HG02763 (cell line): ENCODE results near the gene WDR44.

Experiments
- ATAC-seq: cut with Tn5 transposase; IDR thresholded peaks from one replicate; pipeline ENCODE4 v1.9.1; 2021; ENCODE audit warnings: mild to moderate bottlenecking, moderate library complexity; ENCODE audit not compliant: unreplicated experiment

The WDR44 gene

GRCh38 chrX:118355225-118355920, 9.5 kb downstream of the WDR44 start:
- ATAC-seq = no peak

- no peak for ATAC-seq
Observed at GRCh38 chrX:118356154-118356701, 10.3 kb downstream of the WDR44 start.

GRCh38 chrX:118360429-118361125, 14.7 kb downstream of the WDR44 start:
- ATAC-seq = no peak

- ATAC-seq = no peak
Observed at GRCh38 chrX:118364261-118364660, 18.4 kb downstream of the WDR44 start.

GRCh38 chrX:118367338-118367737, 21.4 kb downstream of the WDR44 start:
- ATAC-seq = no peak

- no peak for ATAC-seq
Observed at GRCh38 chrX:118368398-118368797, 22.5 kb downstream of the WDR44 start.

- ATAC-seq = no peak
Observed at GRCh38 chrX:118370921-118371624, 25.2 kb downstream of the WDR44 start.

GRCh38 chrX:118373538-118373937, 27.6 kb downstream of the WDR44 start:
- no peak for ATAC-seq

GRCh38 chrX:118383120-118383519, 37.2 kb downstream of the WDR44 start:
- no peak for ATAC-seq

- ATAC-seq = no peak
Observed at GRCh38 chrX:118392716-118393115, 46.8 kb downstream of the WDR44 start.

GRCh38 chrX:118396113-118396512, 50.2 kb downstream of the WDR44 start:
- no peak for ATAC-seq

GRCh38 chrX:118418811-118419251, 72.9 kb downstream of the WDR44 start:
- ATAC-seq = no peak

GRCh38 chrX:118420462-118420861, 74.6 kb downstream of the WDR44 start:
- no peak for ATAC-seq

- ATAC-seq = peak; percentile 91
Observed at GRCh38 chrX:118423558-118423957, 77.7 kb downstream of the WDR44 start.

GRCh38 chrX:118432799-118433198, 86.9 kb downstream of the WDR44 start:
- ATAC-seq = no peak

- no peak for ATAC-seq
Observed at GRCh38 chrX:118437283-118437682, 91.4 kb downstream of the WDR44 start.

GRCh38 chrX:118448273-118448783, 102.4 kb downstream of the WDR44 start:
- no peak for ATAC-seq

GRCh38 chrX:118455013-118455412, 109.1 kb downstream of the WDR44 start:
- ATAC-seq = no peak

GRCh38 chrX:118459494-118459893, 113.6 kb downstream of the WDR44 start:
- no peak for ATAC-seq

GRCh38 chrX:118464501-118464900, 118.6 kb downstream of the WDR44 start:
- no peak for ATAC-seq

- no peak for ATAC-seq
Observed at GRCh38 chrX:118468122-118468521, 122.2 kb downstream of the WDR44 start.
